Thoracic aorta (tissue), 2 donors: ENCODE measurements around the gene KIF18B. TPM values are rescaled to one million over a fixed set of nuclear protein-coding genes. Genes with fewer than 3 reads are reported as not detected.

Experiments
- ATAC-seq: fragments of 150-250 bp; one replicate; pipeline ENCODE4 v1.8.0; 2017; ENCODE audit warnings: low read depth; ENCODE audit not compliant: insufficient number of reproducible peaks, low FRiP score
- DNase-seq: peaks from one replicate; pipeline ENCODE4 v3.0.0-alpha.2; 2020; ENCODE audit warnings: low spot score
- H3K27ac ChIP-seq, 2 donors: fragments of 200-600 bp; sonication (generic); 1 replicate in 1 of 2; 2 replicates in 1 of 2; pipeline ENCODE4 v1.5.1; 2016; ENCODE audit warnings: mild to moderate bottlenecking in 2 of 2, moderate library complexity in 2 of 2
- H3K27me3 ChIP-seq: fragments of 200-600 bp; sonication (generic); replicated peaks from 2 replicates; pipeline ENCODE4 v1.6.0; 2016; ENCODE audit warnings: mild to moderate bottlenecking; ENCODE audit not compliant: insufficient read depth
- H3K36me3 ChIP-seq: fragments of 200-600 bp; sonication (generic); one replicate; pipeline ENCODE4 v1.5.1; 2016
- H3K4me1 ChIP-seq, 2 donors: fragments of 200-600 bp; sonication (generic); 1 replicate in 1 of 2; 2 replicates in 1 of 2; pipeline versions ENCODE4 v1.5.1 to v1.6.0; 2016; ENCODE audit warnings: low read depth in 2 of 2, mild to moderate bottlenecking in 1 of 2; ENCODE audit not compliant: control insufficient read depth in 1 of 2
- H3K4me3 ChIP-seq: fragments of 200-600 bp; sonication (generic); 2 replicates; pipeline ENCODE4 v1.5.1; 2016; ENCODE audit warnings: mild to moderate bottlenecking
- H3K9me3 ChIP-seq: fragments of 200-600 bp; sonication (generic); 2 replicates; pipeline ENCODE4 v1.5.1; 2016
- CTCF ChIP-seq: fragments of 200-600 bp; sonication (generic); IDR thresholded peaks from one replicate; pipeline ENCODE4 v1.5.1; 2019; ENCODE audit warnings: antibody characterized with exemption
- total RNA-seq, 2 donors: library from RNA; depleted of rRNA; stranded (reverse); fragments of >200 nt; gene quantifications; one replicate each; pipeline versions ENCODE4 v1.1.0 to v1.2.3, GENCODE V29; 2016

Gene KIF18B
- total RNA-seq, 2 donors from 2014 or later: 2.0 TPM; not detected in 1

- Histone ChIP-seq H3K27ac (no peak overlapping the region), H3K36me3 (no peaks in the 10 kb centered on the region), H3K9me3 (no peaks in the 10 kb centered on the region), H3K4me1 (peaks cover 0 to 6% of the 10 kb centered on the region in 2 donors), H3K27me3 (no peaks in the 10 kb centered on the region), H3K4me3 (no peak overlapping the region)
- TF ChIP-seq CTCF: no peak
- DNase-seq: no peak
- no peak for ATAC-seq
These were observed 33.8 kb upstream of the KIF18B start for GRCh38 chr17:44981221-44981968.

GRCh38 chr17:44979426-44979995 is 31.9 kb upstream of the KIF18B start:
- no peak overlapping the region for H3K27ac ChIP-seq
- no peak overlapping the region for H3K4me3 ChIP-seq
- H3K4me1 ChIP-seq: peaks cover 0 to 6% of the 10 kb centered on the region in 2 donors
- no peaks in the 10 kb centered on the region for H3K36me3 ChIP-seq
- ATAC-seq (no peak), DNase-seq (no peak)
- H3K9me3 ChIP-seq: no peaks in the 10 kb centered on the region
- H3K27me3 ChIP-seq: no peaks in the 10 kb centered on the region
- TF ChIP-seq CTCF: no peak

DNA sequence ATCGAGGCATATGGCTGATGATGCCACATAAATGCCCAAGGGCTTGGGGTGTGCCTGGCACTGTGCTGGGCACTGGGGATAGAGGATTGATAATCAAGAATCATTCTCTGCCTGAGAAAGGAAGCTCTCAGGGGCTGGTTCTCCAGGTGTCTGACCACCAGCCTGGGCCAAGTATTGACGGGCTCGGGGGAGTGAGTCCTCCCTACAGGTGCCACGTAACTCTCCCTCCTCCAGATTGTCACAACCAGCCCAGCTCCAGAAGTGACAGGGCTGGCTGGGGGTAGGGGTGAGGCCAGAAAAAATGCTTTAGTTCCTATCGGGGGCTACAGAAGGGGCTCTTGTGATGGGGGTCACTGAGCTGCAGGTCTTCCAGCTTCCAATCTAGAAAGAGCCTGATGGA is 31.2 kb upstream of the KIF18B start:
- no peak overlapping the region for H3K27ac ChIP-seq
- TF ChIP-seq CTCF: no peak

GRCh38 chr17:44977814-44978550 is 30.4 kb upstream of the KIF18B start:
- no peak for ATAC-seq

More for the DNA sequence above, 31.2 kb upstream of the KIF18B start:
- ATAC-seq (no peak), DNase-seq (no peak)
- H3K4me1 ChIP-seq: peaks cover 0 to 6% of the 10 kb centered on the region in 2 donors
- no peaks in the 10 kb centered on the region for H3K27me3 ChIP-seq
- no peaks in the 10 kb centered on the region for H3K9me3 ChIP-seq
- no peaks in the 10 kb centered on the region for H3K36me3 ChIP-seq
- H3K4me3 ChIP-seq: no peak overlapping the region

More at GRCh38 chr17:44977814-44978550, 30.4 kb upstream of the KIF18B start:
- no peak overlapping the region for H3K4me3 ChIP-seq
- no peaks in the 10 kb centered on the region for H3K27me3 ChIP-seq
- H3K36me3 ChIP-seq: no peaks in the 10 kb centered on the region
- peaks cover 0 to 6% of the 10 kb centered on the region in 2 donors for H3K4me1 ChIP-seq
- DNase-seq: no peak
- no peak for TF ChIP-seq CTCF
- H3K27ac ChIP-seq: no peak overlapping the region
- no peaks in the 10 kb centered on the region for H3K9me3 ChIP-seq
